HepG2 (cell line): ENCODE measurements around the gene APLP1. TPM values are rescaled to one million over a fixed set of nuclear protein-coding genes. Genes with fewer than 3 reads are reported as not detected.

Experiments
- ATAC-seq: fragments of 200-7000 bp; cut with Tn5 transposase; 3 replicates; pipeline ENCODE4 v1.9.1; 2020; ENCODE audit warnings: mild to moderate bottlenecking, moderate library complexity
- BruUV-seq: library from RNA; stranded (reverse); fragments of 400-500 nt; replicated peaks from 2 replicates; lab custom pipeline; 2021; lab: Mats Ljungman, UMichigan
- CTCF ChIA-PET: fragments of 300-600 bp; formaldehyde crosslinking; extraction: SDS; loops from one replicate; lab custom pipeline; 2021; ENCODE audit warnings: low total read pairs, inconsistent platforms, low intra/inter-chr PET ratio; lab: Yijun Ruan, JAX
- POLR2A ChIA-PET: fragments of 350-600 bp; sonication (Branson Sonifier 250); formaldehyde crosslinking; loops from one replicate; lab custom pipeline; 2020; ENCODE audit warnings: antibody characterized with exemption, inconsistent platforms; lab: Yijun Ruan, JAX
- DNase-seq: peaks from one replicate; pipeline ENCODE4 v3.0.0-alpha.2; 2015; ENCODE audit warnings: low spot score
- FAIRE-seq: peaks from 3 replicates; lab custom pipeline; 2011; peaks lifted over from hg19 to GRCh38; lab: Jason Lieb, UNC
- H2AFZ ChIP-seq: one replicate; pipeline ENCODE4 v1.6.1; 2011; ENCODE audit warnings: low read length, inconsistent platforms
- H3K27ac ChIP-seq: fragments of 300-600 bp; 3 replicates; pipeline ENCODE4 v1.8.0; 2011; ENCODE audit warnings: mixed run types, mild to moderate bottlenecking, mixed read lengths, low read length, inconsistent platforms; ENCODE audit not compliant: insufficient read depth; ENCODE audit errors: extremely low read length
- H3K27me3 ChIP-seq, 2 experiments: fragments of 200-600 bp in 1 of 2; 2 replicates in 1 of 2; 3 replicates in 1 of 2; pipeline versions ENCODE4 v1.6.0 to v1.8.0; 2011; ENCODE audit warnings: low read length in 2 of 2, mild to moderate bottlenecking in 2 of 2, moderate library complexity in 2 of 2, inconsistent platforms in 1 of 2; ENCODE audit not compliant: insufficient read depth in 2 of 2, control insufficient read depth in 1 of 2
- H3K36me3 ChIP-seq, 2 experiments: fragments of 200-600 bp in 1 of 2; replicated peaks in 1 of 2; 2 replicates in 1 of 2; 3 replicates in 1 of 2; pipeline versions ENCODE4 v1.5.1 to v1.8.0; 2011; ENCODE audit warnings: low read length in 2 of 2, inconsistent platforms in 1 of 2; ENCODE audit not compliant: insufficient read depth in 2 of 2, control insufficient read depth in 1 of 2
- H3K4me1 ChIP-seq: 2 replicates; pipeline ENCODE4 v1.5.1; 2012; ENCODE audit warnings: low read length, inconsistent platforms; ENCODE audit not compliant: insufficient read depth
- H3K4me2 ChIP-seq: 2 replicates; pipeline ENCODE4 v1.6.0; 2011; ENCODE audit warnings: low read depth, low read length, inconsistent platforms
- H3K4me3 ChIP-seq, 3 experiments: fragments of 200-600 bp in 1 of 3; sonication (generic), shearing (Covaris generic) in 1 of 3; replicated peaks in 1 of 3; 2 replicates each; pipeline ENCODE4 v1.5.1; 2011 to 2016; ENCODE audit warnings: low read length in 3 of 3, inconsistent platforms in 2 of 3, low read depth in 2 of 3, mild to moderate bottlenecking in 2 of 3, control low read depth in 1 of 3, mixed read lengths in 1 of 3; ENCODE audit not compliant: insufficient read depth in 1 of 3
- H3K79me2 ChIP-seq: one replicate; pipeline ENCODE4 v1.6.1; 2011; ENCODE audit warnings: low read length, inconsistent platforms; ENCODE audit not compliant: insufficient read depth
- H3K9ac ChIP-seq: 2 replicates; pipeline ENCODE4 v1.6.0; 2011; ENCODE audit warnings: mild to moderate bottlenecking, low read depth, low read length, inconsistent platforms; ENCODE audit not compliant: insufficient read depth
- H3K9me3 ChIP-seq: 2 replicates; pipeline ENCODE4 v1.5.1; 2012; ENCODE audit warnings: mild to moderate bottlenecking, low read length
- H4K20me1 ChIP-seq: 2 replicates; pipeline ENCODE4 v1.6.0; 2011; ENCODE audit warnings: inconsistent platforms, mild to moderate bottlenecking, low read length, moderate library complexity; ENCODE audit not compliant: insufficient read depth
- ADNP ChIP-seq: sonication (generic); formaldehyde crosslinking; IDR thresholded peaks from 2 replicates; pipeline ENCODE4 v1.4.0; 2020; ENCODE audit warnings: missing genetic modification reagents
- MYC ChIP-seq: sonication (generic); formaldehyde crosslinking; IDR thresholded peaks from 2 replicates; pipeline ENCODE4 v1.9.0; 2021; ENCODE audit warnings: missing genetic modification reagents, borderline replicate concordance
- NRL ChIP-seq: sonication (generic); formaldehyde crosslinking; IDR thresholded peaks from 2 replicates; pipeline ENCODE4 v1.5.0; 2020; ENCODE audit warnings: missing genetic modification reagents, mild to moderate bottlenecking, moderate library complexity, borderline replicate concordance
- ZFP37 ChIP-seq: sonication (generic); formaldehyde crosslinking; IDR thresholded peaks from 2 replicates; pipeline ENCODE4 v1.4.0; 2020; ENCODE audit warnings: missing genetic modification reagents, borderline replicate concordance
- ZNF430 ChIP-seq: sonication (generic); formaldehyde crosslinking; IDR thresholded peaks from 2 replicates; pipeline ENCODE4 v1.9.0; 2021; ENCODE audit warnings: mild to moderate bottlenecking, missing genetic modification reagents
- WGBS: methylation state at CpG from one replicate; pipeline ENCODE4 v1.1.6; 2017; ENCODE audit warnings: low lambda C conversion rate; 5-methylcytosine and 5-hydroxymethylcytosine counted together
- in situ Hi-C: cut with HindIII; loops from 2 replicates; pipeline ENCODE4 v1.10.0; 2017; ENCODE audit warnings: low pct_unique_long_range_greater_than_20kb; ENCODE audit not compliant: extremely low pct_ligation_motif_present
- intact Hi-C: fragments of 100-400 bp; cut with micrococcal nuclease; formaldehyde crosslinking; loops from one replicate; pipeline ENCODE4 v1.10.0; 2022; ENCODE audit not compliant: unreplicated experiment
- polyA plus RNA-seq, 8 experiments: library from polyadenylated mRNA; depleted of rRNA in 3 of 8; stranded (reverse) in 7 of 8; unstranded in 1 of 8; fragments of >200 nt; fragmentation: Illumina TruSeq in 4 of 8; extraction: Trizol in 4 of 8; gene quantifications; 2 replicates each; pipeline versions ENCODE4 v1.2.1 to v1.2.3, GENCODE V29; 2011 to 2016; ENCODE audit warnings: low read depth in 4 of 8, missing spikeins in 1 of 8, mixed read lengths in 1 of 8; ENCODE audit not compliant: insufficient read depth in 1 of 8
- total RNA-seq, 5 experiments: library from RNA; depleted of rRNA; stranded (reverse); fragments of >200 nt; fragmentation: Illumina TruSeq; extraction: Trizol; gene quantifications; 2 replicates each; pipeline ENCODE4 v1.2.3, GENCODE V29; 2016; ENCODE audit warnings: low read depth in 1 of 5
- TF ChIP-seq, protein P1 (sequence below), 2 experiments: IDR thresholded peaks; 2 replicates each; pipeline ENCODE4 v1.6.1; 2011 to 2012; ENCODE audit warnings: low read length in 2 of 2, borderline replicate concordance in 1 of 2, low read depth in 1 of 2, mild to moderate bottlenecking in 1 of 2, moderate library complexity in 1 of 2
- TF ChIP-seq, protein P2 (sequence below): IDR thresholded peaks from 2 replicates; pipeline ENCODE4 v1.6.1; 2016; ENCODE audit warnings: missing biosample characterization, missing genetic modification reagents, low read depth
- TF ChIP-seq, protein P3 (sequence below): IDR thresholded peaks from 2 replicates; pipeline ENCODE4 v1.6.1; 2016; ENCODE audit warnings: missing compliant biosample characterization, missing genetic modification reagents, borderline replicate concordance

The APLP1 gene
- total and polyA plus RNA-seq, 2 of the 13 experiments (the other 11 are each of a cell fraction or from before 2014, with no cell fraction given) = 2.0 to 2.9 TPM

DNA sequence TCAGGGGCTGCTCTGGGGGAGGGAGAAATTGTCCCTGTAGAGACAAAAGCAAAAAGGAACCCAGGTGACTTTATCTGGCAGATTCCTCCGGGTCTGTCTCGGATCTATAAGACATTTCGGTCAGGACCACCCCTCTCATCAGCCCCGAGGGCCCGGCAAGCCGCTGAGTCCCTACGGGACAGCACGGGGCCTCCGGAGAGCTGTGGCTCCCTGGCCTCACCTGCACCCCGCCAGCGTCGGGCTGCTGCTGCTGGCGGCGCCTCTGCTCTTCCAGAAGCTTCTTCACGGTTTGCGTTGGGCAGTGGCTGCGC is 30.1 kb downstream of the APLP1 start:
- H3K9ac ChIP-seq = no peak overlapping the region
- CTCF ChIA-PET = no interaction called here
- no peak overlapping the region for H3K27ac ChIP-seq

More for the DNA sequence above, 30.1 kb downstream of the APLP1 start:
- Histone ChIP-seq H3K9me3 (no peaks in the 10 kb centered on the region), H3K27me3 (0 out of 5 replicates have a peak, but pooled peaks cover 0 to 2% of the 10 kb centered on the region in 2 experiments), H3K36me3 (peaks cover 4 to 19% of the 10 kb centered on the region in 2 experiments; a peak in 2 of 5 replicates), H3K79me2 (no peaks in the 10 kb centered on the region), H3K4me3 (no peak overlapping the region; a peak in 1 of 6 replicates), H2AFZ (no peak overlapping the region), H3K4me2 (0 out of 2 replicates have a peak overlapping the region, but pooled peaks have one; percentile 78), H3K4me1 (peaks cover 35% of the 10 kb centered on the region), H4K20me1 (no peaks in the 10 kb centered on the region)
- no TSS peak for BruUV-seq
- DNase-seq (no peak), ATAC-seq (no peak), FAIRE-seq (no peak)
- TF ChIP-seq ZNF430 (CRISPR knock-in tag) (no peak), NRL (CRISPR knock-in tag) (no peak), ZFP37 (CRISPR knock-in tag) (no peak), ADNP (CRISPR knock-in tag) (no peak), MYC (CRISPR knock-in tag) (no peak)
- TF ChIP-seq, protein P1, sequence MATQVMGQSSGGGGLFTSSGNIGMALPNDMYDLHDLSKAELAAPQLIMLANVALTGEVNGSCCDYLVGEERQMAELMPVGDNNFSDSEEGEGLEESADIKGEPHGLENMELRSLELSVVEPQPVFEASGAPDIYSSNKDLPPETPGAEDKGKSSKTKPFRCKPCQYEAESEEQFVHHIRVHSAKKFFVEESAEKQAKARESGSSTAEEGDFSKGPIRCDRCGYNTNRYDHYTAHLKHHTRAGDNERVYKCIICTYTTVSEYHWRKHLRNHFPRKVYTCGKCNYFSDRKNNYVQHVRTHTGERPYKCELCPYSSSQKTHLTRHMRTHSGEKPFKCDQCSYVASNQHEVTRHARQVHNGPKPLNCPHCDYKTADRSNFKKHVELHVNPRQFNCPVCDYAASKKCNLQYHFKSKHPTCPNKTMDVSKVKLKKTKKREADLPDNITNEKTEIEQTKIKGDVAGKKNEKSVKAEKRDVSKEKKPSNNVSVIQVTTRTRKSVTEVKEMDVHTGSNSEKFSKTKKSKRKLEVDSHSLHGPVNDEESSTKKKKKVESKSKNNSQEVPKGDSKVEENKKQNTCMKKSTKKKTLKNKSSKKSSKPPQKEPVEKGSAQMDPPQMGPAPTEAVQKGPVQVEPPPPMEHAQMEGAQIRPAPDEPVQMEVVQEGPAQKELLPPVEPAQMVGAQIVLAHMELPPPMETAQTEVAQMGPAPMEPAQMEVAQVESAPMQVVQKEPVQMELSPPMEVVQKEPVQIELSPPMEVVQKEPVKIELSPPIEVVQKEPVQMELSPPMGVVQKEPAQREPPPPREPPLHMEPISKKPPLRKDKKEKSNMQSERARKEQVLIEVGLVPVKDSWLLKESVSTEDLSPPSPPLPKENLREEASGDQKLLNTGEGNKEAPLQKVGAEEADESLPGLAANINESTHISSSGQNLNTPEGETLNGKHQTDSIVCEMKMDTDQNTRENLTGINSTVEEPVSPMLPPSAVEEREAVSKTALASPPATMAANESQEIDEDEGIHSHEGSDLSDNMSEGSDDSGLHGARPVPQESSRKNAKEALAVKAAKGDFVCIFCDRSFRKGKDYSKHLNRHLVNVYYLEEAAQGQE (IDR thresholded peaks at IDR 0.05; ENCODE audit: borderline replicate concordance in 1 of 2, low read depth in 1 of 2, low read length in 2 of 2) = no peak
- TF ChIP-seq, protein P2, sequence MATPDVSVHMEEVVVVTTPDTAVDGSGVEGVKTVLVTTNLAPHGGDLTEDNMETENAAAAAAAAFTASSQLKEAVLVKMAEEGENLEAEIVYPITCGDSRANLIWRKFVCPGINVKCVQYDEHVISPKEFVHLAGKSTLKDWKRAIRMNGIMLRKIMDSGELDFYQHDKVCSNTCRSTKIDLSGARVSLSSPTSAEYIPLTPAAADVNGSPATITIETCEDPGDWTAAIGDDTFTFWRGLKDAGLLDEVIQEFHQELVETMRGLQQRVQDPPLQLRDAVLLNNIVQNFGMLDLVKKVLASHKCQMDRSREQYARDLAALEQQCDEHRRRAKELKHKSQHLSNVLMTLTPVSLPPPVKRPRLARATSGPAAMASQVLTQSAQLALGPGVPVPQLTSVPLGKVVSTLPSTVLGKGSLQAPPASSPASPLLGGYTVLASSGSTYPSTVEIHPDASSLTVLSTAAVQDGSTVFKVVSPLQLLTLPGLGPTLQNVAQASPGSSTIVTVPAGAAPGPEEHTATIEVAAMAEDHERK (CRISPR knock-in tag) = no peak
- TF ChIP-seq, protein P3, sequence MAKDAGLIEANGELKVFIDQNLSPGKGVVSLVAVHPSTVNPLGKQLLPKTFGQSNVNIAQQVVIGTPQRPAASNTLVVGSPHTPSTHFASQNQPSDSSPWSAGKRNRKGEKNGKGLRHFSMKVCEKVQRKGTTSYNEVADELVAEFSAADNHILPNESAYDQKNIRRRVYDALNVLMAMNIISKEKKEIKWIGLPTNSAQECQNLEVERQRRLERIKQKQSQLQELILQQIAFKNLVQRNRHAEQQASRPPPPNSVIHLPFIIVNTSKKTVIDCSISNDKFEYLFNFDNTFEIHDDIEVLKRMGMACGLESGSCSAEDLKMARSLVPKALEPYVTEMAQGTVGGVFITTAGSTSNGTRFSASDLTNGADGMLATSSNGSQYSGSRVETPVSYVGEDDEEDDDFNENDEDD (CRISPR knock-in tag) = no peak
- intact Hi-C loops = no loop called here
- in situ Hi-C loops = no loop called here
- POLR2A ChIA-PET = no interaction called here
- no CpG with 5 or more reads among the region's 17 CpGs for WGBS
